MCF 10A (cell line): ENCODE data around the gene CD2AP. TPM values are rescaled to one million over a fixed set of nuclear protein-coding genes. Genes with fewer than 3 reads are reported as not detected.
A peak's percentile ranks its signal among the peaks of the same experiment; 100 is the strongest.

Experiments
- BruUV-seq: library from RNA; stranded (reverse); fragments of 400-500 nt; replicated peaks from 2 replicates; lab custom pipeline; 2021; lab: Mats Ljungman, UMichigan
- CTCF ChIA-PET: fragments of 300-600 bp; sonication (Branson Sonifier 250); formaldehyde crosslinking; extraction: SDS; loops from one replicate; lab custom pipeline; 2021; ENCODE audit warnings: antibody characterized with exemption, inconsistent platforms; lab: Yijun Ruan, JAX
- POLR2A ChIA-PET: fragments of 300-600, 350-650 bp; sonication (Branson Sonifier 250); formaldehyde crosslinking; extraction: SDS; loops from one replicate; lab custom pipeline; 2020; ENCODE audit warnings: antibody characterized with exemption, inconsistent platforms; lab: Yijun Ruan, JAX
- DNase-seq: peaks from one replicate; pipeline ENCODE4 v3.0.0-alpha.2; 2018; ENCODE audit not compliant: unreplicated experiment
- H3K27ac Mint-ChIP-seq: one replicate; pipeline ENCODE4 v1.8.0; 2022; ENCODE audit warnings: mild to moderate bottlenecking, low read depth, mixed read lengths; ENCODE audit not compliant: unreplicated experiment
- H3K27me3 Mint-ChIP-seq: one replicate; pipeline ENCODE4 v1.8.0; 2022; ENCODE audit warnings: mixed read lengths; ENCODE audit not compliant: insufficient read depth, unreplicated experiment
- H3K36me3 Mint-ChIP-seq: one replicate; pipeline ENCODE4 v1.8.0; 2022; ENCODE audit warnings: mild to moderate bottlenecking, moderate library complexity, mixed read lengths; ENCODE audit not compliant: insufficient read depth, unreplicated experiment
- H3K4me1 Mint-ChIP-seq: one replicate; pipeline ENCODE4 v1.8.0; 2022; ENCODE audit warnings: mixed read lengths; ENCODE audit not compliant: insufficient read depth, unreplicated experiment
- H3K4me3 Mint-ChIP-seq: one replicate; pipeline ENCODE4 v1.8.0; 2022; ENCODE audit warnings: mild to moderate bottlenecking, moderate library complexity, mixed read lengths; ENCODE audit not compliant: unreplicated experiment
- H3K9me3 Mint-ChIP-seq: one replicate; pipeline ENCODE4 v1.8.0; 2022; ENCODE audit warnings: mixed read lengths; ENCODE audit not compliant: unreplicated experiment
- intact Hi-C: fragments of 100-400 bp; cut with micrococcal nuclease; formaldehyde crosslinking; loops from 2 replicates; pipeline ENCODE4 v1.14.1; 2022
- total RNA-seq: library from RNA; stranded (reverse); gene quantifications from 2 replicates; pipeline ENCODE4 v1.2.3, GENCODE V29; 2022
- TF ChIP-seq, protein P1 (sequence below): fragments of 200-600 bp; IDR thresholded peaks from one replicate; pipeline ENCODE4 v1.8.0; 2022; ENCODE audit warnings: antibody characterized with exemption, mild to moderate bottlenecking; ENCODE audit not compliant: unreplicated experiment

Gene CD2AP
- total RNA-seq, 1 experiment from 2014 or later = 40.3 TPM

DNA sequence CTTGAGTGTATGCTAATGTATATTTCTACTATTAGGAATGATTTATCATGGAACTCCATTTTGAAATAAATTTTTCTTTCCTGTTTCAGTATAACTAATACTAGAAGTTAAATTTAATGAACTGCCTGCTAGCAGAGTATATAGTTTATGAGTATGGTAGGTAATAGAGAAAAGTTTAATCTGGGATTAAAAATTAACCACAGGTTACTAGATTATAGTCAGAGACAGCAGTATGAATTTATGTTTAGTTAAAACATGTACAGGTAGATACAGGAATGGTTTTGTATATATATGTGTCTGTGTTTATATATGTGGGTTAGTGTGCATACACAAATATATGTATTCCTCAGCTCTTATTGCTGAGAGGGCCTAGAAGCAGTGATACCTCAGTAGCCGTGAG is 32.3 kb downstream of the CD2AP start:
- intact Hi-C loops = no loop called here
- DNase-seq = no peak
- TF ChIP-seq, protein P1, sequence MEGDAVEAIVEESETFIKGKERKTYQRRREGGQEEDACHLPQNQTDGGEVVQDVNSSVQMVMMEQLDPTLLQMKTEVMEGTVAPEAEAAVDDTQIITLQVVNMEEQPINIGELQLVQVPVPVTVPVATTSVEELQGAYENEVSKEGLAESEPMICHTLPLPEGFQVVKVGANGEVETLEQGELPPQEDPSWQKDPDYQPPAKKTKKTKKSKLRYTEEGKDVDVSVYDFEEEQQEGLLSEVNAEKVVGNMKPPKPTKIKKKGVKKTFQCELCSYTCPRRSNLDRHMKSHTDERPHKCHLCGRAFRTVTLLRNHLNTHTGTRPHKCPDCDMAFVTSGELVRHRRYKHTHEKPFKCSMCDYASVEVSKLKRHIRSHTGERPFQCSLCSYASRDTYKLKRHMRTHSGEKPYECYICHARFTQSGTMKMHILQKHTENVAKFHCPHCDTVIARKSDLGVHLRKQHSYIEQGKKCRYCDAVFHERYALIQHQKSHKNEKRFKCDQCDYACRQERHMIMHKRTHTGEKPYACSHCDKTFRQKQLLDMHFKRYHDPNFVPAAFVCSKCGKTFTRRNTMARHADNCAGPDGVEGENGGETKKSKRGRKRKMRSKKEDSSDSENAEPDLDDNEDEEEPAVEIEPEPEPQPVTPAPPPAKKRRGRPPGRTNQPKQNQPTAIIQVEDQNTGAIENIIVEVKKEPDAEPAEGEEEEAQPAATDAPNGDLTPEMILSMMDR = no peak
- POLR2A ChIA-PET = no interaction called here
- Mint-ChIP-seq H3K9me3 (peaks cover 15% of the 10 kb centered on the region), H3K27me3 (no peaks in the 10 kb centered on the region), H3K36me3 (peaks cover 46% of the 10 kb centered on the region), H3K4me1 (no peaks in the 10 kb centered on the region), H3K4me3 (no peak overlapping the region), H3K27ac (no peak overlapping the region)
- no TSS peak for BruUV-seq
- CTCF ChIA-PET = interaction anchor here (0.5 kb wide), 1 partner anchor 27 kb away, joined by 3 read pairs; no protein-coding TSS in a partner anchor

DNA sequence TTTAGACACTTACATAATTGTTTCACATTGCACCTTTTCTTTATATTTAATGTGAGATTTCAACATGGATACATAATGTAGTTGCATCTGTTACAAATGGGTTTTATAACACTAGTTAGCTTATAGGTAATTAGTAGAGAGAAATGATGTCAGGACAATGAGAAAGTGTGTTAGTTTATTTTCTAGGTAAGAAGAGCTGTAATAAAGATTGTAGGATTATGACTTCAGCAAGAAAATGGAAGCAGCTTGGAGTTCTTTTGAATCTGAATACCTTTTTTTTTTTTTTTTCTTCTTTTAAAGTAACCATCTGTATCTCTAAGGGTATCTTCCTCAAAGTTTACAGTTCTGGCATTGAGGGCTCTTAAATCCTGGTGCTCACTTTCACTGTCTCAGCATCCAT is 35.3 kb downstream of the CD2AP start:
- H3K36me3 Mint-ChIP-seq = peaks cover 42% of the 10 kb centered on the region
- TF ChIP-seq, protein P1 = no peak
- H3K27ac Mint-ChIP-seq = no peak overlapping the region
- H3K4me3 Mint-ChIP-seq = no peak overlapping the region
- no TSS peak for BruUV-seq
- CTCF ChIA-PET = interaction anchor here (0.6 to 1.0 kb wide), 3 partner anchors 24 to 99 kb away, joined by 3 read pairs; partner anchors contain the start of gene CD2AP
- H3K4me1 Mint-ChIP-seq = no peaks in the 10 kb centered on the region
- intact Hi-C loops = no loop called here
- H3K27me3 Mint-ChIP-seq = no peaks in the 10 kb centered on the region
- peaks cover 16% of the 10 kb centered on the region for H3K9me3 Mint-ChIP-seq
- POLR2A ChIA-PET = interaction anchor here (0.6 to 1.5 kb wide), 5 partner anchors 13 to 392 kb away, joined by 3 to 9 read pairs (median 3); partner anchors contain the start of gene CD2AP
- peak; percentile 3 for DNase-seq

DNA sequence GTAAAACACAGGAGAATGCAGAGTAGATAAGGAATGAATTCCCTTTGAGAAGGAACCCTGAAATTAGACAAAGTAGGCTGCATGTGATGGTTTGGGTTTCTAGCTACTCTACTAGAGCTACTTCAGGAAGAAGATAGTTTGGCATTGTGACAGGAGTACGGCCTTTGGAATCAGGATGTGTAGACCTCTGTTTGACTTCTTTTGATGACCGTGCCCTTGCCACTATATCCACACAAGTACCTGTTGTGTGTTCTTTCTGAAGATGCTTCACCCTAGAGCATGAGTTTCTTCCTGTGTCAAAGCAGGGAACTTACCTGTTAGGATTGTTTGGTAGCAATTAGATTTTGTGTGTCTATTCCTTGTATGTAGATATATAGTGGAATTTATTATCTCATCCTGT is 41.7 kb downstream of the CD2AP start:
- POLR2A ChIA-PET = interaction anchor here (0.6 to 0.9 kb wide), 2 partner anchors 11 to 25 kb away, joined by 3 to 4 read pairs; no protein-coding TSS in a partner anchor
- H3K4me1 Mint-ChIP-seq = no peaks in the 10 kb centered on the region
- no peak for DNase-seq
- no TSS peak for BruUV-seq
- intact Hi-C loops = no loop called here
- no peaks in the 10 kb centered on the region for H3K27me3 Mint-ChIP-seq
- H3K36me3 Mint-ChIP-seq = peaks cover 12% of the 10 kb centered on the region
- TF ChIP-seq, protein P1 = no peak
- H3K27ac Mint-ChIP-seq = no peak overlapping the region
- CTCF ChIA-PET = no interaction called here
- H3K4me3 Mint-ChIP-seq = no peak overlapping the region
- peaks cover 7% of the 10 kb centered on the region for H3K9me3 Mint-ChIP-seq

DNA sequence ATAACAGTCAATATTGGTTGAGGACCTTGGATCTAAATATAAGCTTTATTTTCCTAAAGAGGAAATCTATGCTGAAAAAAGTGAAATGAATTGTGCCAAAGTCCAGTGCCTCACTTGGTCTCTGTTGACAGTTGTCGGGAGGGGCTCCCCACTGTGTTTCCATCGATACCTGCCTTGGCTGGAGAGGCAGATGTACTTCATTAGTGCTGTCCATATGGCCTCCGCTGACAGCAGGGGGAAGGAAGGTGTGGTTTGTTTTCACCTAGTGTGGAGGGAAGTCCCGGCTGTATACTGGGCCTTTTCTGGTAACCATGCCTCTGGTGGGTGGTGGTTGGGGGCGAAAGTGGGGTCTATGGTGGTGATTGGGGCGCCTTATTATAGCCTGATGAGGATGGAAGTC is 42.7 kb downstream of the CD2AP start:
- CTCF ChIA-PET = interaction anchor here (0.6 kb wide), 1 partner anchor 90 kb away, joined by 3 read pairs; no protein-coding TSS in a partner anchor
- BruUV-seq = no TSS peak
- H3K27me3 Mint-ChIP-seq = no peaks in the 10 kb centered on the region
- POLR2A ChIA-PET = interaction anchor here (0.6 kb wide), 1 partner anchor 1329 kb away, joined by 3 read pairs; no protein-coding TSS in a partner anchor
- intact Hi-C loops = no loop called here
- H3K4me1 Mint-ChIP-seq = no peaks in the 10 kb centered on the region
- H3K36me3 Mint-ChIP-seq = peaks cover 12% of the 10 kb centered on the region
- no peak overlapping the region for H3K27ac Mint-ChIP-seq
- no peak for DNase-seq
- TF ChIP-seq, protein P1 = no peak
- no peak overlapping the region for H3K4me3 Mint-ChIP-seq
- H3K9me3 Mint-ChIP-seq = no peaks in the 10 kb centered on the region
